HG03103 (cell line): Measurements from ENCODE around the gene SLC34A1.

Experiments
- ATAC-seq: cut with Tn5 transposase; IDR thresholded peaks from one replicate; pipeline ENCODE4 v1.9.1; 2021; ENCODE audit warnings: low read depth; ENCODE audit not compliant: unreplicated experiment

The SLC34A1 gene

GRCh38 chr5:177429248-177430040 lies 45.2 kb downstream of the SLC34A1 start:
- ATAC-seq, result no peak

GRCh38 chr5:177430140-177430951 lies 46.1 kb downstream of the SLC34A1 start:
- ATAC-seq, result no peak

GRCh38 chr5:177430972-177431316 lies 46.7 kb downstream of the SLC34A1 start:
- ATAC-seq, result peak; percentile 0

GRCh38 chr5:177431317-177432142 lies 47.3 kb downstream of the SLC34A1 start:
- peak; percentile 41 for ATAC-seq

- ATAC-seq, result no peak
These were observed 48.1 kb downstream of the SLC34A1 start for GRCh38 chr5:177432143-177432838.

- no peak for ATAC-seq
These were observed 48.8 kb downstream of the SLC34A1 start for GRCh38 chr5:177432839-177433657.

GRCh38 chr5:177433658-177434217 lies 49.5 kb downstream of the SLC34A1 start:
- no peak for ATAC-seq

- no peak for ATAC-seq
These were observed 50.2 kb downstream of the SLC34A1 start for GRCh38 chr5:177434437-177434836.

- no peak for ATAC-seq
These were observed 50.9 kb downstream of the SLC34A1 start for GRCh38 chr5:177434942-177435738.

- no peak for ATAC-seq
These were observed 51.8 kb downstream of the SLC34A1 start for GRCh38 chr5:177435847-177436536.

- ATAC-seq, result no peak
These were observed 53.4 kb downstream of the SLC34A1 start for GRCh38 chr5:177437623-177438022.

GRCh38 chr5:177438468-177438867 lies 54.2 kb downstream of the SLC34A1 start:
- ATAC-seq, result no peak

- no peak for ATAC-seq
These were observed 55.4 kb downstream of the SLC34A1 start for GRCh38 chr5:177439518-177440053.

- no peak for ATAC-seq
These were observed 56.2 kb downstream of the SLC34A1 start for GRCh38 chr5:177440211-177440989.

GRCh38 chr5:177440990-177441780 lies 57.0 kb downstream of the SLC34A1 start:
- ATAC-seq, result no peak
